Fibroblast of lung (primary cell): Measurements from ENCODE around the gene LRRK1. TPM values are rescaled to one million over a fixed set of nuclear protein-coding genes. Genes with fewer than 3 reads are reported as not detected.

Experiments
- DNase-seq, 2 donors: peaks; one replicate each; pipeline versions ENCODE4 v3.0.0 to v3.0.0-alpha.2; 2010; ENCODE audit warnings: low read depth in 2 of 2
- H2AFZ ChIP-seq: 2 replicates; pipeline ENCODE4 v1.5.1; 2012; ENCODE audit warnings: low read length, control low read depth, inconsistent platforms
- H3K27ac ChIP-seq: 2 replicates; pipeline ENCODE4 v1.5.1; 2011; ENCODE audit warnings: low read length, control low read depth; ENCODE audit not compliant: insufficient read depth
- H3K27me3 ChIP-seq: 2 replicates; pipeline ENCODE4 v1.5.1; 2011; ENCODE audit warnings: mild to moderate bottlenecking, low read length; ENCODE audit not compliant: control insufficient read depth, insufficient read depth
- H3K36me3 ChIP-seq: 2 replicates; pipeline ENCODE4 v1.5.1; 2011; ENCODE audit warnings: low read length; ENCODE audit not compliant: control insufficient read depth, insufficient read depth
- H3K4me1 ChIP-seq: 2 replicates; pipeline ENCODE4 v1.5.1; 2011; ENCODE audit warnings: low read length; ENCODE audit not compliant: control insufficient read depth, insufficient read depth; ENCODE audit errors: extremely low read depth
- H3K4me2 ChIP-seq: 2 replicates; pipeline ENCODE4 v1.5.1; 2011; ENCODE audit warnings: low read length, control low read depth; ENCODE audit not compliant: insufficient read depth; ENCODE audit errors: extremely low read depth
- H3K4me3 ChIP-seq, 4 experiments: fragments of 200-600 bp in 1 of 4; sonication (generic) in 1 of 4; replicated peaks in 1 of 4; 2 replicates each; pipeline ENCODE4 v1.5.1; 2011 to 2016; ENCODE audit warnings: low read length in 4 of 4, low read depth in 3 of 4, mild to moderate bottlenecking in 3 of 4, control low read depth in 2 of 4, inconsistent platforms in 1 of 4, mixed read lengths in 1 of 4; ENCODE audit not compliant: insufficient read depth in 1 of 4; ENCODE audit errors: control extremely low read depth in 1 of 4
- H3K79me2 ChIP-seq: 2 replicates; pipeline ENCODE4 v1.5.1; 2012; ENCODE audit warnings: mild to moderate bottlenecking, low read length, inconsistent platforms; ENCODE audit not compliant: control insufficient read depth, insufficient read depth
- H3K9ac ChIP-seq: 2 replicates; pipeline ENCODE4 v1.5.1; 2011; ENCODE audit warnings: mild to moderate bottlenecking, low read length, control low read depth; ENCODE audit not compliant: insufficient read depth
- H3K9me3 ChIP-seq: 2 replicates; pipeline ENCODE4 v1.5.1; 2012; ENCODE audit warnings: low read depth, low read length; ENCODE audit not compliant: control insufficient read depth, insufficient read depth
- H4K20me1 ChIP-seq: 2 replicates; pipeline ENCODE4 v1.5.1; 2011; ENCODE audit warnings: low read length; ENCODE audit not compliant: control insufficient read depth, insufficient read depth; ENCODE audit errors: extremely low read depth
- EZH2 ChIP-seq: IDR thresholded peaks from 2 replicates; pipeline ENCODE4 v1.5.1; 2012; ENCODE audit warnings: low read length, control low read depth, mild to moderate bottlenecking; ENCODE audit errors: missing control alignments
- polyA plus RNA-seq, 2 donors: library from polyadenylated mRNA; depleted of rRNA in 1 of 2; stranded (reverse) in 1 of 2; unstranded in 1 of 2; fragments of >200 nt; gene quantifications; 2 replicates each; pipeline ENCODE4 v1.2.1, GENCODE V29; 2011 to 2012; ENCODE audit warnings: missing spikeins in 1 of 2
- total RNA-seq: library from RNA; depleted of rRNA; stranded (reverse); fragments of >200 nt; gene quantifications from 2 replicates; pipeline ENCODE4 v1.2.1, GENCODE V29; 2014
- TF ChIP-seq, protein P1 (sequence below), 2 donors: IDR thresholded peaks in 1 of 2; conservative IDR thresholded peaks in 1 of 2; 1 replicate in 1 of 2; 2 replicates in 1 of 2; pipeline ENCODE4 v1.5.1; 2011 to 2012; ENCODE audit warnings: low read length in 2 of 2, control low read depth in 1 of 2, inconsistent platforms in 1 of 2, low read depth in 1 of 2, mild to moderate bottlenecking in 1 of 2

LRRK1 gene
- total and polyA plus RNA-seq, 2 donors (not counting 1 experiment from before 2014, with no cell fraction given): 3.8 to 12.2 TPM

DNA sequence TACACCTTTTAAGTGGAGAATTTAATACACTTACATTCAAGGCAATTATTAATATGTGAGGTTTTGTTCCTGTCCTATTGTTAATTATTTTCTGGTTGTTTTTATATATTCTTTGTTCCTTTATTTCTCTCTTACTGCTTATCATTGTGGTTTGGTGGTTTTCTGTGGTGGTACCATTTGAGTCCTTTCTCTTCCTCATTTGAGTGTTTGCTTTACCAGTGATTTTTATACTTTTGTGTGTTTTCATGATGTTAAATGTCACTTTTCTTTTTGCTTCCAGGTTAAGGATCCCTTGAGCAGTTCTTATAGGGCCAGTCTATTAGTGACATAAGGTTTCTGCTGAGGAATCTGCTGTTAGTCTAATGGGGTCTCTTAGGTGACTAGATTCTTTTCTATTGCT lies 116.5 kb downstream of the LRRK1 start:
- H3K9me3 ChIP-seq: no peaks in the 10 kb centered on the region
- H2AFZ ChIP-seq: no peak overlapping the region
- H3K4me2 ChIP-seq: no peak overlapping the region
- no peak for DNase-seq
- TF ChIP-seq, protein P1, sequence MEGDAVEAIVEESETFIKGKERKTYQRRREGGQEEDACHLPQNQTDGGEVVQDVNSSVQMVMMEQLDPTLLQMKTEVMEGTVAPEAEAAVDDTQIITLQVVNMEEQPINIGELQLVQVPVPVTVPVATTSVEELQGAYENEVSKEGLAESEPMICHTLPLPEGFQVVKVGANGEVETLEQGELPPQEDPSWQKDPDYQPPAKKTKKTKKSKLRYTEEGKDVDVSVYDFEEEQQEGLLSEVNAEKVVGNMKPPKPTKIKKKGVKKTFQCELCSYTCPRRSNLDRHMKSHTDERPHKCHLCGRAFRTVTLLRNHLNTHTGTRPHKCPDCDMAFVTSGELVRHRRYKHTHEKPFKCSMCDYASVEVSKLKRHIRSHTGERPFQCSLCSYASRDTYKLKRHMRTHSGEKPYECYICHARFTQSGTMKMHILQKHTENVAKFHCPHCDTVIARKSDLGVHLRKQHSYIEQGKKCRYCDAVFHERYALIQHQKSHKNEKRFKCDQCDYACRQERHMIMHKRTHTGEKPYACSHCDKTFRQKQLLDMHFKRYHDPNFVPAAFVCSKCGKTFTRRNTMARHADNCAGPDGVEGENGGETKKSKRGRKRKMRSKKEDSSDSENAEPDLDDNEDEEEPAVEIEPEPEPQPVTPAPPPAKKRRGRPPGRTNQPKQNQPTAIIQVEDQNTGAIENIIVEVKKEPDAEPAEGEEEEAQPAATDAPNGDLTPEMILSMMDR (conservative IDR thresholded peaks at IDR 0.05 in 1 of 2, IDR thresholded peaks at IDR 0.05 in 1 of 2; ENCODE audit: low read depth in 1 of 2, low read length in 2 of 2): no peak
- TF ChIP-seq EZH2: no peak
- no peak overlapping the region for H3K4me3 ChIP-seq
- no peaks in the 10 kb centered on the region for H3K4me1 ChIP-seq
- no peak overlapping the region for H3K27ac ChIP-seq
- H4K20me1 ChIP-seq: no peaks in the 10 kb centered on the region
- H3K79me2 ChIP-seq: no peaks in the 10 kb centered on the region
- H3K9ac ChIP-seq: no peak overlapping the region
- H3K27me3 ChIP-seq: no peaks in the 10 kb centered on the region
- no peaks in the 10 kb centered on the region for H3K36me3 ChIP-seq

DNA sequence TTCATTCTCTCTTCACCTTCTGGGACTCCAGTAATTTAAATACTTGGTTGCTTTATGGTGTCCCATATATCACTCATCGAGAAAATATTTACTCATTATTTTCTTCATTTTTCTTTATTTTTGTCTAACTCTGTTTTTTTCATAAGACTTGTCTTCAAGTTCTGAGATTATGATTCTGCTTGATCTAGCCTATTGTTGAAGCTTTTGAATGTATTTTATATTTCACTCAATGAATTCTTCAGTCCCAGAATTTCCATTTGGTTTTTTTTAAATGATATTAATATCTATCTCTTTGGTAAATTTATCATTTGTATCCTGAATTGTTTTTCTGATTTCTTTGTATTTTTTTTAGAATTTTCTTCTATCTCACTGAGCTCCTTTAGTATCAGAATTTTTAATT lies 117.0 kb downstream of the LRRK1 start:
- Histone ChIP-seq H3K27me3 (no peaks in the 10 kb centered on the region), H3K4me2 (no peak overlapping the region), H4K20me1 (no peaks in the 10 kb centered on the region), H2AFZ (no peak overlapping the region), H3K4me3 (no peak overlapping the region), H3K79me2 (no peaks in the 10 kb centered on the region), H3K4me1 (no peaks in the 10 kb centered on the region), H3K36me3 (no peaks in the 10 kb centered on the region), H3K27ac (no peak overlapping the region), H3K9me3 (no peaks in the 10 kb centered on the region), H3K9ac (no peak overlapping the region)
- TF ChIP-seq EZH2: no peak
- TF ChIP-seq, protein P1 (conservative IDR thresholded peaks at IDR 0.05 in 1 of 2, IDR thresholded peaks at IDR 0.05 in 1 of 2; ENCODE audit: low read depth in 1 of 2, low read length in 2 of 2): no peak
- no peak for DNase-seq

DNA sequence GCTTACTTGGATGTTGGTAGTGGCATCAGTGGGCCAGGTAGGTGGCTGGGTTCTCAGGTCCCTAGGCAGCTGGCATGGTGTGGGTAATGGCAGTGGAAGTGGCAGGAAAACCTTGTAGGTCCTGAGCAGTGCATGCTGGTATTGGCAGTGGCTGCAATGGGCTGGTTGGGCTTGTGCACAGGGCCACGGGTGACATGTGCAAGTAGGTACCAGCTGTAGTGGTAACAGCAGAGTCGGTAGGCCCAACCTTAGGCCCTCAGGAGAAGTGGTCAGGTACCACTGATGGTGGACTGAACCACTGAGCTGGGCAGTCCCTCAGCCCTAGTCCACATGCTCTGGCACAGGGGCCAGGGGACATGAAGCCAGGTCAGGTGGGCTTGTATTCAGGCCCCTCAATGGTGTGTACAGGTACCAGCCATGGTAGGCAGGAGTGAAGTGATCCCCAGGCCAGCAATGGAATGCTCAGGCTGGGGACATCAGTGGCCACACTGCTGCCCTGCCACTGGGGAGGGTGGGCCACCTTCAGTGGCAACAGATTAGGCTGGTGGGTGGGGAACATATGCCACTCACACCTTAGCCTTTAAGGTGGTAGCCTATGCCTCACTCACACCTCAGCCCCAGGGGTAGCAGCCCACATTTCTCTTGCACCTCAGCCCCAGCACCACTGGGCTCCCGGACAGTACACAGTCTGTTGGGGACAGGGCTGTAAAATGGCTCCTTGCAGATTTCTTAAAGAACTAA lies 118.1 kb downstream of the LRRK1 start:
- no peaks in the 10 kb centered on the region for H4K20me1 ChIP-seq
- TF ChIP-seq, protein P1 (conservative IDR thresholded peaks at IDR 0.05 in 1 of 2, IDR thresholded peaks at IDR 0.05 in 1 of 2; ENCODE audit: low read depth in 1 of 2, low read length in 2 of 2): no peak
- no peak for TF ChIP-seq EZH2
- no peaks in the 10 kb centered on the region for H3K9me3 ChIP-seq
- no peak overlapping the region for H3K27ac ChIP-seq
- no peaks in the 10 kb centered on the region for H3K36me3 ChIP-seq
- no peak for DNase-seq
- no peaks in the 10 kb centered on the region for H3K27me3 ChIP-seq
- H3K4me3 ChIP-seq: no peak overlapping the region
- H3K79me2 ChIP-seq: no peaks in the 10 kb centered on the region
- H2AFZ ChIP-seq: no peak overlapping the region
- no peaks in the 10 kb centered on the region for H3K4me1 ChIP-seq
- no peak overlapping the region for H3K9ac ChIP-seq
- no peak overlapping the region for H3K4me2 ChIP-seq
